Neural cell (in vitro differentiated cells): ENCODE data around the gene FAM168B. TPM values are rescaled to one million over a fixed set of nuclear protein-coding genes. Genes with fewer than 3 reads are reported as not detected.

Experiments used
- H2AFZ ChIP-seq: fragments of 200-600, 300-800 bp; sonication (generic), shearing (Covaris generic); 2 replicates; pipeline ENCODE4 v1.6.0; 2014; ENCODE audit warnings: low read depth, mild to moderate bottlenecking, antibody characterized with exemption, low read length, moderate library complexity
- H3F3A ChIP-seq: fragments of 200-600 bp; shearing (Covaris generic); 2 replicates; pipeline ENCODE4 v1.6.1; 2016; ENCODE audit warnings: mild to moderate bottlenecking, moderate library complexity, mixed read lengths, antibody characterized with exemption, low read length; ENCODE audit not compliant: insufficient read depth, poor library complexity, severe bottlenecking
- H3K27ac ChIP-seq: fragments of 200-600, 300-800 bp; sonication (generic), shearing (Covaris generic); 2 replicates; pipeline ENCODE4 v1.5.1; 2014; ENCODE audit warnings: mild to moderate bottlenecking, low read length, moderate library complexity
- H3K27me3 ChIP-seq: fragments of 300-800, 200-600 bp; sonication (generic), shearing (Covaris generic); 2 replicates; pipeline ENCODE4 v1.6.0; 2014; ENCODE audit warnings: mild to moderate bottlenecking, low read depth, low read length, moderate library complexity; ENCODE audit not compliant: insufficient read depth
- H3K36me3 ChIP-seq: fragments of 300-800, 200-600 bp; sonication (generic), shearing (Covaris generic); 2 replicates; pipeline ENCODE4 v1.5.1; 2014; ENCODE audit warnings: mild to moderate bottlenecking, antibody characterized with exemption, low read length, moderate library complexity; ENCODE audit not compliant: insufficient read depth
- H3K4me2 ChIP-seq: fragments of 300-800, 200-600 bp; sonication (generic), shearing (Covaris generic); 2 replicates; pipeline ENCODE4 v1.6.0; 2014; ENCODE audit warnings: mild to moderate bottlenecking, low read length
- H3K4me3 ChIP-seq: fragments of 300-800, 200-600 bp; sonication (generic), shearing (Covaris generic); 2 replicates; pipeline ENCODE4 v1.5.1; 2014; ENCODE audit warnings: mild to moderate bottlenecking, low read length, moderate library complexity
- H3K79me2 ChIP-seq: fragments of 200-600 bp; shearing (Covaris generic); replicated peaks from 2 replicates; pipeline ENCODE4 v1.6.0; 2014; ENCODE audit warnings: mild to moderate bottlenecking, low read length, moderate library complexity; ENCODE audit not compliant: insufficient read depth
- H3K9ac ChIP-seq: fragments of 300-800, 200-600 bp; sonication (generic), shearing (Covaris generic); 2 replicates; pipeline ENCODE4 v1.6.1; 2016; ENCODE audit warnings: mild to moderate bottlenecking, low read length, mixed read lengths
- H3K9me2 ChIP-seq: fragments of 200-600 bp; shearing (Covaris generic); 2 replicates; pipeline ENCODE4 v1.6.1; 2016; ENCODE audit warnings: mild to moderate bottlenecking, low read length, mixed read lengths; ENCODE audit not compliant: insufficient read depth
- H3K9me3 ChIP-seq: fragments of 200-600, 300-800 bp; sonication (generic), shearing (Covaris generic); 2 replicates; pipeline ENCODE4 v1.6.1; 2016; ENCODE audit warnings: mild to moderate bottlenecking, mixed run types, low read length, moderate library complexity, mixed read lengths
- H4K20me1 ChIP-seq: fragments of 200-600 bp; shearing (Covaris generic); 2 replicates; pipeline ENCODE4 v1.6.1; 2016; ENCODE audit warnings: mild to moderate bottlenecking, mixed run types; ENCODE audit not compliant: insufficient read depth
- CTCF ChIP-seq: fragments of 450-650 bp; IDR thresholded peaks from 2 replicates; pipeline ENCODE4 v1.5.1; 2014; ENCODE audit warnings: antibody characterized with exemption, mild to moderate bottlenecking, moderate library complexity; ENCODE audit not compliant: poor library complexity, severe bottlenecking
- EP300 ChIP-seq: fragments of 450-650 bp; conservative IDR thresholded peaks from 2 replicates; pipeline ENCODE4 v1.6.1; 2014; ENCODE audit warnings: antibody characterized with exemption, mild to moderate bottlenecking, moderate library complexity; ENCODE audit not compliant: poor library complexity, severe bottlenecking
- EZH2 ChIP-seq: fragments of 200-600, 300-800 bp; shearing (Covaris generic), sonication (generic); IDR thresholded peaks from 2 replicates; pipeline ENCODE4 v1.6.1; 2014; ENCODE audit warnings: antibody characterized with exemption, low read length, borderline replicate concordance, mild to moderate bottlenecking; ENCODE audit not compliant: insufficient read depth, poor library complexity, severe bottlenecking
- MXI1 ChIP-seq: fragments of 450-650 bp; conservative IDR thresholded peaks from 2 replicates; pipeline ENCODE4 v1.6.1; 2014; ENCODE audit warnings: antibody characterized with exemption, mild to moderate bottlenecking; ENCODE audit not compliant: poor library complexity, severe bottlenecking
- POLR2AphosphoS5 ChIP-seq: IDR thresholded peaks from 2 replicates; pipeline ENCODE4 v1.6.1; 2012
- RAD21 ChIP-seq: fragments of 450-650 bp; conservative IDR thresholded peaks from 2 replicates; pipeline ENCODE4 v1.6.1; 2014; ENCODE audit warnings: antibody characterized with exemption, mild to moderate bottlenecking, moderate library complexity
- SMC3 ChIP-seq: fragments of 450-650 bp; conservative IDR thresholded peaks from 2 replicates; pipeline ENCODE4 v1.6.1; 2014; ENCODE audit warnings: antibody characterized with exemption, mild to moderate bottlenecking, moderate library complexity; ENCODE audit not compliant: poor library complexity
- TAF1 ChIP-seq: IDR thresholded peaks from 2 replicates; pipeline ENCODE4 v1.6.1; 2012; ENCODE audit warnings: low read depth
- polyA plus RNA-seq: library from polyadenylated mRNA; depleted of rRNA; stranded (reverse); fragments of >200 nt; gene quantifications from 2 replicates; pipeline ENCODE4 v1.2.3, GENCODE V29; 2014
- TF ChIP-seq, protein P1 (sequence below): IDR thresholded peaks from 2 replicates; pipeline ENCODE4 v1.6.1; 2012; ENCODE audit warnings: borderline replicate concordance

The FAM168B gene
- polyA plus RNA-seq, 1 donor from 2014 or later: 162 TPM

DNA sequence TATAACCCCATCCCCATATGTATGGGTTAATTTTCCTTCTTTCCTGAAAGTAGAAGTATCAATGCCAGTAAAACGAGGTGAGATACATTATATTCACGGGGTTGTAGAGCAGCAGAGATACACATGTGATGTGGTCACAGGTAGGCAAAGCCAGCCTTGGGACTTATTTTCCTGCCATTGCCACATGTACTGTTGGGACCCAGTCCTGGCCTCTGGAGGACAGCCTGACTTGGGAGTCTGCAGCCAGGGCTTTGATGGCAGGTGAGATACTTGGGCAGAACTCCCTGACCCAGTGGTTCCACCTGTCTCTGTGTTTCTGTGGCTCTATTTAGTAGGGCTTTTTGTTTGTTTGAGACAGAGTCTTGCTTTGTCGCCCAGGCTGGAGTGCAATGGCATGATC lies 29.9 kb upstream of the FAM168B start:
- H3K27me3 ChIP-seq: no peaks in the 10 kb centered on the region
- no peaks in the 10 kb centered on the region for H3K9me3 ChIP-seq
- TF ChIP-seq POLR2AphosphoS5 (no peak), CTCF (no peak), EP300 (no peak), EZH2 (no peak), MXI1 (no peak), TAF1 (no peak), SMC3 (no peak), RAD21 (no peak)
- TF ChIP-seq, protein P1, sequence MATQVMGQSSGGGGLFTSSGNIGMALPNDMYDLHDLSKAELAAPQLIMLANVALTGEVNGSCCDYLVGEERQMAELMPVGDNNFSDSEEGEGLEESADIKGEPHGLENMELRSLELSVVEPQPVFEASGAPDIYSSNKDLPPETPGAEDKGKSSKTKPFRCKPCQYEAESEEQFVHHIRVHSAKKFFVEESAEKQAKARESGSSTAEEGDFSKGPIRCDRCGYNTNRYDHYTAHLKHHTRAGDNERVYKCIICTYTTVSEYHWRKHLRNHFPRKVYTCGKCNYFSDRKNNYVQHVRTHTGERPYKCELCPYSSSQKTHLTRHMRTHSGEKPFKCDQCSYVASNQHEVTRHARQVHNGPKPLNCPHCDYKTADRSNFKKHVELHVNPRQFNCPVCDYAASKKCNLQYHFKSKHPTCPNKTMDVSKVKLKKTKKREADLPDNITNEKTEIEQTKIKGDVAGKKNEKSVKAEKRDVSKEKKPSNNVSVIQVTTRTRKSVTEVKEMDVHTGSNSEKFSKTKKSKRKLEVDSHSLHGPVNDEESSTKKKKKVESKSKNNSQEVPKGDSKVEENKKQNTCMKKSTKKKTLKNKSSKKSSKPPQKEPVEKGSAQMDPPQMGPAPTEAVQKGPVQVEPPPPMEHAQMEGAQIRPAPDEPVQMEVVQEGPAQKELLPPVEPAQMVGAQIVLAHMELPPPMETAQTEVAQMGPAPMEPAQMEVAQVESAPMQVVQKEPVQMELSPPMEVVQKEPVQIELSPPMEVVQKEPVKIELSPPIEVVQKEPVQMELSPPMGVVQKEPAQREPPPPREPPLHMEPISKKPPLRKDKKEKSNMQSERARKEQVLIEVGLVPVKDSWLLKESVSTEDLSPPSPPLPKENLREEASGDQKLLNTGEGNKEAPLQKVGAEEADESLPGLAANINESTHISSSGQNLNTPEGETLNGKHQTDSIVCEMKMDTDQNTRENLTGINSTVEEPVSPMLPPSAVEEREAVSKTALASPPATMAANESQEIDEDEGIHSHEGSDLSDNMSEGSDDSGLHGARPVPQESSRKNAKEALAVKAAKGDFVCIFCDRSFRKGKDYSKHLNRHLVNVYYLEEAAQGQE: no peak
- H3F3A ChIP-seq: no peaks in the 10 kb centered on the region
- H3K27ac ChIP-seq: no peak overlapping the region
- no peaks in the 10 kb centered on the region for H3K9me2 ChIP-seq
- H4K20me1 ChIP-seq: no peaks in the 10 kb centered on the region
- H2AFZ ChIP-seq: no peak overlapping the region
- no peak overlapping the region for H3K9ac ChIP-seq
- H3K36me3 ChIP-seq: peaks cover 8% of the 10 kb centered on the region
- peaks cover 3% of the 10 kb centered on the region for H3K79me2 ChIP-seq
- no peak overlapping the region for H3K4me3 ChIP-seq
- H3K4me2 ChIP-seq: no peak overlapping the region

- H3K9ac ChIP-seq: no peak overlapping the region
- peaks cover 6% of the 10 kb centered on the region for H3K79me2 ChIP-seq
- H3K36me3 ChIP-seq: peaks cover 2% of the 10 kb centered on the region
- H3K27ac ChIP-seq: no peak overlapping the region
- H3K4me3 ChIP-seq: no peak overlapping the region
- no peaks in the 10 kb centered on the region for H3F3A ChIP-seq
- H2AFZ ChIP-seq: no peak overlapping the region
- no peak for TF ChIP-seq RAD21
- TF ChIP-seq, protein P1: no peak
- no peak for TF ChIP-seq CTCF
- TF ChIP-seq EP300: no peak
- no peak for TF ChIP-seq SMC3
- TF ChIP-seq EZH2: no peak
- no peak for TF ChIP-seq POLR2AphosphoS5
- TF ChIP-seq TAF1: no peak
- no peak for TF ChIP-seq MXI1
- H3K9me3 ChIP-seq: no peaks in the 10 kb centered on the region
- no peaks in the 10 kb centered on the region for H3K27me3 ChIP-seq
- no peak overlapping the region for H3K4me2 ChIP-seq
- no peaks in the 10 kb centered on the region for H3K9me2 ChIP-seq
- no peaks in the 10 kb centered on the region for H4K20me1 ChIP-seq
Measured at GRCh38 chr2:131122496-131122895, 29.2 kb upstream of the FAM168B start.
